ENCODE measurements around the gene LTN1.

The LTN1 gene

DNA sequence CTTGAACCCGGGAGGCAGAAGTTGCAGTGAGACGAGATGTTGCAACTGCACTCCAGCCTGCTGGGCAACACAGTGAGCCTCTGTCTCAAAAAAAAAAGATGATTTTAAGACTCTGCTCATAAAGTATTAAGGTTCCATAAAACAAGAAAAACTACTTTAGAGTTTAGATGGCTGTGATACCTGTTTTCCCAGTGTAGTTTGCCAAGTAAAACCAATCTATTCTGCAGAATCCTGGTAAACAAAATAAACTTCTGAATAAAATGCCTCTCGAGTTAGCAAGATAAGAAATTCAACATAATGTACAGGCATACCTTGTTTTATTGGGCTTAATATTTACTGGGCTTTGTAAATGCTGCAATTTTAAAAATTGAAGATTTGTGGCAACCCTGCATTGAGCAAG is 30.8 kb downstream of the LTN1 start:
- H3K36me3 ChIP-seq (ENCODE audit: low read length): peaks cover 44% of the 10 kb centered on the region; the same call in 1 of the 2 replicates

DNA sequence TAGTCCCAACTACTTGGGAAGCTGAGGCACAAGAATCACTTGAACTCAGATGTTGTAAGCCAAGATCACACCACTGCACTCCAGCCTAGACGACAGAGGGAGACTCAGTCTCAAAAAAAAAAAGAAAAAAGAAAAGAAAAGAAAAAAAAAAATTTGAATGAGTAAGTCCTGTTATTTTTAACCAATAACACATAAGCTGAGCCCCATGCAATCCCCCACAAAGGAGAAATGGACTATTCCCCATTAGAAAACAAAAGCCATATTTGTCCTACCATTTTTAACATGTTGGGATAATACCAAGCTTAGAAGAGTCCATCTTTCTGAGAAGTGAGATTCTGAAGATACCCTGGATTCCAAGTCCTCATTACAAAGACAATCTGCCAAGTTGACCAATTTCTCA is 32.4 kb downstream of the LTN1 start:
- no peak overlapping the region for H3K9ac ChIP-seq (ENCODE audit: low read length)
- H3K27ac ChIP-seq (ENCODE audit: low read depth, low read length): no peak overlapping the region
- H3K9me2 ChIP-seq (replicated peaks; ENCODE audit: insufficient read depth, low read length): no peaks in the 10 kb centered on the region
- no peaks in the 10 kb centered on the region for H3F3A ChIP-seq (ENCODE audit: insufficient read depth)
- no peak overlapping the region for H3K4me2 ChIP-seq (ENCODE audit: low read depth, low read length, poor library complexity, severe bottlenecking)
- no peaks in the 10 kb centered on the region for H3K79me2 ChIP-seq (ENCODE audit: insufficient read depth, low read length)
- no peaks in the 10 kb centered on the region for H3K9me3 ChIP-seq (ENCODE audit: insufficient read depth, low read length)
- no peak overlapping the region for H2AFZ ChIP-seq (ENCODE audit: low read depth, low read length, severe bottlenecking)
- no peaks in the 10 kb centered on the region for H4K20me1 ChIP-seq (ENCODE audit: low read depth, low read length)
- H3K4me3 ChIP-seq (ENCODE audit: insufficient read depth, low read length, poor library complexity, severe bottlenecking): no peak overlapping the region
- peaks cover 34% of the 10 kb centered on the region; the same call in 1 of the 2 replicates for H3K36me3 ChIP-seq (ENCODE audit: low read length)
- TF ChIP-seq, protein P1, sequence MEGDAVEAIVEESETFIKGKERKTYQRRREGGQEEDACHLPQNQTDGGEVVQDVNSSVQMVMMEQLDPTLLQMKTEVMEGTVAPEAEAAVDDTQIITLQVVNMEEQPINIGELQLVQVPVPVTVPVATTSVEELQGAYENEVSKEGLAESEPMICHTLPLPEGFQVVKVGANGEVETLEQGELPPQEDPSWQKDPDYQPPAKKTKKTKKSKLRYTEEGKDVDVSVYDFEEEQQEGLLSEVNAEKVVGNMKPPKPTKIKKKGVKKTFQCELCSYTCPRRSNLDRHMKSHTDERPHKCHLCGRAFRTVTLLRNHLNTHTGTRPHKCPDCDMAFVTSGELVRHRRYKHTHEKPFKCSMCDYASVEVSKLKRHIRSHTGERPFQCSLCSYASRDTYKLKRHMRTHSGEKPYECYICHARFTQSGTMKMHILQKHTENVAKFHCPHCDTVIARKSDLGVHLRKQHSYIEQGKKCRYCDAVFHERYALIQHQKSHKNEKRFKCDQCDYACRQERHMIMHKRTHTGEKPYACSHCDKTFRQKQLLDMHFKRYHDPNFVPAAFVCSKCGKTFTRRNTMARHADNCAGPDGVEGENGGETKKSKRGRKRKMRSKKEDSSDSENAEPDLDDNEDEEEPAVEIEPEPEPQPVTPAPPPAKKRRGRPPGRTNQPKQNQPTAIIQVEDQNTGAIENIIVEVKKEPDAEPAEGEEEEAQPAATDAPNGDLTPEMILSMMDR (IDR thresholded peaks at IDR 0.05; ENCODE audit: insufficient read depth, low read length, poor library complexity, severe bottlenecking): no peak
- no peak for TF ChIP-seq EZH2phosphoT487 (conservative IDR thresholded peaks at IDR 0.05; ENCODE audit: low read length)
- H3K27me3 ChIP-seq (ENCODE audit: low read length): no peaks in the 10 kb centered on the region

More for the DNA sequence above, 30.8 kb downstream of the LTN1 start:
- Histone ChIP-seq H3K79me2 (ENCODE audit: insufficient read depth, low read length) (no peaks in the 10 kb centered on the region), H4K20me1 (ENCODE audit: low read depth, low read length) (no peaks in the 10 kb centered on the region), H3K9me3 (ENCODE audit: insufficient read depth, low read length) (no peaks in the 10 kb centered on the region), H3K9me2 (replicated peaks; ENCODE audit: insufficient read depth, low read length) (no peaks in the 10 kb centered on the region), H3K27ac (ENCODE audit: low read depth, low read length) (no peak overlapping the region), H3K27me3 (ENCODE audit: low read length) (no peaks in the 10 kb centered on the region), H3K4me3 (ENCODE audit: insufficient read depth, low read length, poor library complexity, severe bottlenecking) (no peak overlapping the region), H3K9ac (ENCODE audit: low read length) (no peak overlapping the region), H2AFZ (ENCODE audit: low read depth, low read length, severe bottlenecking) (no peak overlapping the region), H3K4me2 (ENCODE audit: low read depth, low read length, poor library complexity, severe bottlenecking) (no peak overlapping the region), H3F3A (ENCODE audit: insufficient read depth) (no peaks in the 10 kb centered on the region)
- TF ChIP-seq EZH2phosphoT487 (conservative IDR thresholded peaks at IDR 0.05; ENCODE audit: low read length): no peak
- TF ChIP-seq, protein P1 (IDR thresholded peaks at IDR 0.05; ENCODE audit: insufficient read depth, low read length, poor library complexity, severe bottlenecking): no peak

DNA sequence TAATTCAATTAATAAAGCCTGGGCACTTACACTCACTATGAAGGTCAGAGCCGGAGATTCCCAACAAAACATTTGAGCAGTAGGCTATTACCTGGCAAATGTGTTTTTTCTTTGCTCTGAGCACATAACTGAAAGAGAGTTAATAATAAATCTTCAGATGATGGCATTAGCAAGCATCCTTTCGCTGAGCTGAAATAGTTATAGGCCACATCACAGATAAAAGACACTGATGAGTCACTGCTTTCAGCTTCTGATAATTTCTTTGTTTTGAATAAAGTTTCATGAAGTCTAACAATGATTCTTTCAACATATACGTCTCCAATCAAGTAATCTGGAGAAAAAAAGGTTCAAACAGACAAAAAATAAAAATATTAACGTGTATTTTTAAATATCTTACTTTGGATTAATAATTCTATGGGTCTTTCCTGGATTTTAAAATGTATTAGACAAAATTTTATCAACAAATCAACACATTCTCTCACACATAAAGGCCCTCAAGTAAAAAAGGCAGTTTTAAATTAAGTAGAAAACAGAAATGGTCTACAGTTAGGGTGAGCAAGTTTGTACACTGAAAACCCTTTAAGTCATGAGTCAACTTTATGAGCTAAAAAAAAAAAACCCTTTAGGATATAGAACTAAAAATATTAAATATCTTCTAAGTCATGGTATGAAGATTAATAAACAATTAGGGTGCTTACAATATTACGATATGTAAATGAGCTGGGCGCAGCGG is 33.1 kb downstream of the LTN1 start:
- Histone ChIP-seq H2AFZ (ENCODE audit: low read depth, low read length, severe bottlenecking) (no peak overlapping the region), H3K9ac (ENCODE audit: low read length) (no peak overlapping the region), H3K4me2 (ENCODE audit: low read depth, low read length, poor library complexity, severe bottlenecking) (no peak overlapping the region), H3K27ac (ENCODE audit: low read depth, low read length) (no peak overlapping the region), H3K9me3 (ENCODE audit: insufficient read depth, low read length) (no peaks in the 10 kb centered on the region), H3K36me3 (ENCODE audit: low read length) (peaks cover 31% of the 10 kb centered on the region; the same call in 1 of the 2 replicates), H3F3A (ENCODE audit: insufficient read depth) (no peaks in the 10 kb centered on the region), H3K9me2 (replicated peaks; ENCODE audit: insufficient read depth, low read length) (no peaks in the 10 kb centered on the region), H3K79me2 (ENCODE audit: insufficient read depth, low read length) (no peaks in the 10 kb centered on the region), H3K4me3 (ENCODE audit: insufficient read depth, low read length, poor library complexity, severe bottlenecking) (no peak overlapping the region), H3K27me3 (ENCODE audit: low read length) (no peaks in the 10 kb centered on the region), H4K20me1 (ENCODE audit: low read depth, low read length) (no peaks in the 10 kb centered on the region)
- TF ChIP-seq, protein P1 (IDR thresholded peaks at IDR 0.05; ENCODE audit: insufficient read depth, low read length, poor library complexity, severe bottlenecking): no peak
- TF ChIP-seq EZH2phosphoT487 (conservative IDR thresholded peaks at IDR 0.05; ENCODE audit: low read length): no peak

All from SU-DHL-6 (cell line).